AG09309 (cell line): ENCODE results near the gene KLHL10.
A peak's percentile ranks its signal among the peaks of the same experiment; 100 is the strongest.
"Not testable (repeated sequence)": the region's sequence is repeated elsewhere in the genome, so short reads cannot be mapped to it uniquely, and the experiment has no call there.

Source experiments
- DNase-seq: peaks from one replicate; pipeline ENCODE4 v3.0.0-alpha.2; 2010; ENCODE audit warnings: low read depth
- H3K4me3 ChIP-seq: 2 replicates; pipeline ENCODE4 v1.5.1; 2011; ENCODE audit warnings: mild to moderate bottlenecking, low read depth, low read length, moderate library complexity; ENCODE audit not compliant: control insufficient read depth
- TF ChIP-seq, protein P1 (sequence below): IDR thresholded peaks from 2 replicates; pipeline ENCODE4 v1.5.1; 2011; ENCODE audit warnings: mild to moderate bottlenecking, low read depth, low read length, inconsistent platforms; ENCODE audit not compliant: insufficient read depth, control insufficient read depth; ENCODE audit errors: missing control alignments

The KLHL10 gene

GRCh38 chr17:41844971-41845370, 7.3 kb downstream of the KLHL10 start:
- H3K4me3 ChIP-seq: no peak overlapping the region
- DNase-seq: no peak
- TF ChIP-seq, protein P1, sequence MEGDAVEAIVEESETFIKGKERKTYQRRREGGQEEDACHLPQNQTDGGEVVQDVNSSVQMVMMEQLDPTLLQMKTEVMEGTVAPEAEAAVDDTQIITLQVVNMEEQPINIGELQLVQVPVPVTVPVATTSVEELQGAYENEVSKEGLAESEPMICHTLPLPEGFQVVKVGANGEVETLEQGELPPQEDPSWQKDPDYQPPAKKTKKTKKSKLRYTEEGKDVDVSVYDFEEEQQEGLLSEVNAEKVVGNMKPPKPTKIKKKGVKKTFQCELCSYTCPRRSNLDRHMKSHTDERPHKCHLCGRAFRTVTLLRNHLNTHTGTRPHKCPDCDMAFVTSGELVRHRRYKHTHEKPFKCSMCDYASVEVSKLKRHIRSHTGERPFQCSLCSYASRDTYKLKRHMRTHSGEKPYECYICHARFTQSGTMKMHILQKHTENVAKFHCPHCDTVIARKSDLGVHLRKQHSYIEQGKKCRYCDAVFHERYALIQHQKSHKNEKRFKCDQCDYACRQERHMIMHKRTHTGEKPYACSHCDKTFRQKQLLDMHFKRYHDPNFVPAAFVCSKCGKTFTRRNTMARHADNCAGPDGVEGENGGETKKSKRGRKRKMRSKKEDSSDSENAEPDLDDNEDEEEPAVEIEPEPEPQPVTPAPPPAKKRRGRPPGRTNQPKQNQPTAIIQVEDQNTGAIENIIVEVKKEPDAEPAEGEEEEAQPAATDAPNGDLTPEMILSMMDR: no peak

- no peak overlapping the region for H3K4me3 ChIP-seq
- no peak for DNase-seq
- TF ChIP-seq, protein P1: no peak
Measured at GRCh38 chr17:41848788-41849187, 11.2 kb downstream of the KLHL10 start.

DNA sequence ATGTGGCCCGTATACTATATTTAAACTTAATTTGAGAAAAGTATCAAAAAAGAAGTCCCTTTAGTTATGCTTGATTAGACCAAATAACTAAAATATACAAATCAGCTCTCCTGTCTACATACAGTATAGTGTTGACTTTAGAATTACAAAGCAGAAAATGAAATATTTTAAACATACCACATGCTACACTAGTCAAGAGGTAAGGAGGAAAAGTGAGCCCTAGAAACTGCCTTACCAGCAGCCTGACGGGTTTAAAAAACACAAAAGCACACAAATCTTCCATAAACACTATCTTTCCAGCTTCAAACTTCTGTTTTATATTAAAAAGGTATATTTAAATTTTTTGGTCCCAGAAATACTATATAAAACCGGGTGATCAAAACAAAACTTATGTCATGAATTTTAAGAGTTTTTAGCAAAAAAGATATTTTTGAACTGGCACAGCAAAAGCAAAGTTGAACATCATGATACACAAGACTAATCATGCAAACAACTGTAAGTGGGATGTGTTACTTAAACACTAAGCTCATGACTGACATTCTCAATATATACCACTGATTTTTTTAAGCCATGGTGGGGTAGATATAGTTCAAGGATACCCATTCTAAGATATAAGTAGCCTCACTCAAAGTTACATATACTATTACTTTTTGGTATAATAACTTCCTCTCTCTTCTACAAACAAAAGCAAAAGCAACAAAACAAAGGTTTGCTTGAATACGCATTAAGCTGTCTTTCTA, 11.8 kb downstream of the KLHL10 start:
- TF ChIP-seq, protein P1: no peak
- DNase-seq: no peak
- H3K4me3 ChIP-seq: no peak overlapping the region

DNA sequence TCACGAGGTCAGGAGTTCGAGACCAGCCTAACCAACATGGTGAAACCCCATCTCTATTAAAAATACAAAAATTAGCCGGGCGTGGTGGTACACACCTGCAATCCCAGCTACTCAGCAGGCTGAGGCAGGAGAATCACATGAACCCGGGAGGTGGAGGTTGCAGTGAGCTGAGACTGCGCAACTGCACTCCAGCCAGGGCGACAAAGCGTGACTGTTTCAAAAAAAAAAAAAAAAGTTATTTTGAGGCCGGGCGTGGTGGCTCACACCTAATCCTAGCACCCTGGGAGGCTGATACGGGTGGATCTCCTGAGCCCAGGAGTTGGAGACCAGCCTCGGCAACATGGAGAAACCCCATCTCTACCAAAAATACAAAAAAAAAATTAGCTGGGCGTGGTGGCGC, 13.8 kb downstream of the KLHL10 start:
- not testable (repeated sequence) for DNase-seq, H3K4me3 ChIP-seq

GRCh38 chr17:41860254-41860931, 22.8 kb downstream of the KLHL10 start:
- H3K4me3 ChIP-seq: no peak overlapping the region
- TF ChIP-seq, protein P1: no peak
- no peak for DNase-seq

- TF ChIP-seq, protein P1: no peak
- H3K4me3 ChIP-seq: peak overlapping the region; percentile 16
- DNase-seq: no peak
Measured at GRCh38 chr17:41863074-41863848, 25.6 kb downstream of the KLHL10 start.

- DNase-seq: no peak
- TF ChIP-seq, protein P1: no peak
Measured at GRCh38 chr17:41864498-41864835, 26.8 kb downstream of the KLHL10 start.

More at GRCh38 chr17:41864498-41864835, 26.8 kb downstream of the KLHL10 start:
- H3K4me3 ChIP-seq: peak overlapping the region; percentile 83
